Activated naive CD4-positive, alpha-beta T cell treated with anti-CD3 and anti-CD28 coated beads, Interleukin-2, amount 50 U/mL, for 72 hours (primary cell): Measurements from ENCODE around the gene NHEJ1. TPM values are rescaled to one million over a fixed set of nuclear protein-coding genes. Genes with fewer than 3 reads are reported as not detected.
"Not testable (repeated sequence)": the region's sequence is repeated elsewhere in the genome, so short reads cannot be mapped to it uniquely, and the experiment has no call there.

ENCODE experiments used
- ATAC-seq, 2 donors: fragments of 150-1000 bp; cut with Tn5 transposase; 2 replicates each; pipeline ENCODE4 v1.10.0; 2021; ENCODE audit warnings: mild to moderate bottlenecking in 2 of 2, moderate library complexity in 2 of 2
- DNase-seq, 2 donors: peaks; one replicate each; pipeline ENCODE4 v3.0.0; 2021 to 2022; ENCODE audit warnings: low spot score in 2 of 2
- H3K27ac Mint-ChIP-seq, 2 donors: one replicate each; pipeline ENCODE4 v1.8.0; 2022; ENCODE audit warnings: mild to moderate bottlenecking in 2 of 2, mixed read lengths in 2 of 2
- H3K36me3 Mint-ChIP-seq, 2 donors: one replicate each; pipeline ENCODE4 v1.8.0; 2022; ENCODE audit warnings: mixed read lengths in 2 of 2
- H3K9me3 Mint-ChIP-seq, 2 donors: one replicate each; pipeline ENCODE4 v1.8.0; 2022; ENCODE audit warnings: mixed read lengths in 2 of 2
- total RNA-seq, 2 donors: library from RNA; stranded (reverse); gene quantifications; one replicate each; pipeline ENCODE4 v1.2.3, GENCODE V29; 2022

The NHEJ1 gene
- 10 to 100 TPM; 20.9 to 25.0 TPM for total RNA-seq

- no peaks in the 10 kb centered on the region for H3K9me3 Mint-ChIP-seq
Observed at GRCh38 chr2:219160186-219161017, at the start of gene NHEJ1. NHEJ1 (minus strand) TSS chr2:219160815; CDS start chr2:219158362, 2,453 bp downstream.

GRCh38 chr2:219209236-219210195 lies 48.9 kb upstream of the NHEJ1 start:
- Mint-ChIP-seq H3K9me3 (peaks cover 0 to 2% of the 10 kb centered on the region in 2 donors), H3K27ac (peak overlapping the region; percentile 72 to 77), H3K36me3 (peaks cover 4 to 30% of the 10 kb centered on the region in 2 donors)
- ATAC-seq (no peak), DNase-seq (no peak)

More at GRCh38 chr2:219160186-219161017, at the start of gene NHEJ1:
- peak; percentile 87 to 90 for ATAC-seq
- peak; percentile 95 to 96 for DNase-seq
- H3K36me3 Mint-ChIP-seq, result no peaks in the 10 kb centered on the region
- peak within 1 kb of the TSS; percentile 71 to 95 for H3K27ac Mint-ChIP-seq

- Mint-ChIP-seq H3K9me3 (peaks cover 0 to 4% of the 10 kb centered on the region in 2 donors), H3K36me3 (peaks cover 0 to 21% of the 10 kb centered on the region in 2 donors), H3K27ac (peak overlapping the region; percentile 10 to 72)
- ATAC-seq, result no peak
- no peak for DNase-seq
Observed at GRCh38 chr2:219207884-219208740, 47.5 kb upstream of the NHEJ1 start.

GRCh38 chr2:219207134-219207883 lies 46.7 kb upstream of the NHEJ1 start:
- Mint-ChIP-seq H3K36me3 (peaks cover 0 to 13% of the 10 kb centered on the region in 2 donors), H3K27ac (peak overlapping the region; percentile 9 to 72), H3K9me3 (peaks cover 0 to 4% of the 10 kb centered on the region in 2 donors)
- DNase-seq (no peak), ATAC-seq (no peak)

- Mint-ChIP-seq H3K36me3 (peaks cover 0 to 8% of the 10 kb centered on the region in 2 donors), H3K27ac (peak within 1 kb of the TSS; percentile 89 to 97), H3K9me3 (peaks cover 0 to 4% of the 10 kb centered on the region in 2 donors)
- peak; percentile 95 to 99 for DNase-seq
- ATAC-seq, result peak; percentile 97 to 98
Observed at GRCh38 chr2:219206328-219207133, 45.9 kb upstream of the NHEJ1 start, which contains the start of gene ZFAND2B. ZFAND2B (plus strand) TSS chr2:219206782; CDS start chr2:219206988, 206 bp downstream.

- no peak for DNase-seq
- peaks cover 0 to 11% of the 10 kb centered on the region in 2 donors for H3K36me3 Mint-ChIP-seq
Observed at GRCh38 chr2:219205981-219206327, 45.3 kb upstream of the NHEJ1 start.

GRCh38 chr2:219205165-219205538 lies 44.5 kb upstream of the NHEJ1 start:
- ATAC-seq (no peak), DNase-seq (no peak)
- Mint-ChIP-seq H3K36me3 (peaks cover 0 to 15% of the 10 kb centered on the region in 2 donors), H3K27ac (no peak overlapping the region), H3K9me3 (peaks cover 0 to 4% of the 10 kb centered on the region in 2 donors)

More at GRCh38 chr2:219205981-219206327, 45.3 kb upstream of the NHEJ1 start:
- peaks cover 0 to 4% of the 10 kb centered on the region in 2 donors for H3K9me3 Mint-ChIP-seq
- no peak for ATAC-seq
- H3K27ac Mint-ChIP-seq, result peak overlapping the region; percentile 89 to 97

GRCh38 chr2:219204425-219205164 lies 44.0 kb upstream of the NHEJ1 start:
- no peak for ATAC-seq
- no peak overlapping the region for H3K27ac Mint-ChIP-seq
- no peak for DNase-seq

GRCh38 chr2:219201331-219201730 lies 40.7 kb upstream of the NHEJ1 start:
- H3K9me3 Mint-ChIP-seq, ATAC-seq, DNase-seq: not testable (repeated sequence)
- Mint-ChIP-seq H3K27ac (peak overlapping the region in 1 of 2 donors; percentile 54), H3K36me3 (peaks cover 0 to 15% of the 10 kb centered on the region in 2 donors)

More at GRCh38 chr2:219204425-219205164, 44.0 kb upstream of the NHEJ1 start:
- peaks cover 0 to 15% of the 10 kb centered on the region in 2 donors for H3K36me3 Mint-ChIP-seq
- H3K9me3 Mint-ChIP-seq, result peaks cover 0 to 4% of the 10 kb centered on the region in 2 donors

- H3K36me3 Mint-ChIP-seq, result peaks cover 0 to 15% of the 10 kb centered on the region in 2 donors
Observed at GRCh38 chr2:219200502-219201326, 40.1 kb upstream of the NHEJ1 start.

GRCh38 chr2:219199470-219200211 lies 39.0 kb upstream of the NHEJ1 start:
- ATAC-seq (peak in 1 of 2 donors; percentile 37), DNase-seq (no peak)
- Mint-ChIP-seq H3K36me3 (peaks cover 0 to 12% of the 10 kb centered on the region in 2 donors), H3K9me3 (peaks cover 0 to 4% of the 10 kb centered on the region in 2 donors), H3K27ac (no peak overlapping the region)

More at GRCh38 chr2:219200502-219201326, 40.1 kb upstream of the NHEJ1 start:
- not testable (repeated sequence) for DNase-seq, ATAC-seq, H3K9me3 Mint-ChIP-seq
- H3K27ac Mint-ChIP-seq, result peak overlapping the region; percentile 54 to 76

- ATAC-seq, result peak in 1 of 2 donors; percentile 18
- no peak overlapping the region for H3K27ac Mint-ChIP-seq
- H3K36me3 Mint-ChIP-seq, result peaks cover 0 to 7% of the 10 kb centered on the region in 2 donors
- no peaks in the 10 kb centered on the region for H3K9me3 Mint-ChIP-seq
- no peak for DNase-seq
Observed at GRCh38 chr2:219198974-219199373, 38.4 kb upstream of the NHEJ1 start.
